HEK293 (cell line): ENCODE measurements around the gene PLEKHG5.

Source experiments
- CTCF ChIP-seq: fragments of 450-650 bp; formaldehyde crosslinking; IDR thresholded peaks from 2 replicates; pipeline ENCODE4 v1.5.1; 2016; ENCODE audit warnings: missing biosample characterization, missing genetic modification characterization
- GFI1B ChIP-seq: fragments of 450-650 bp; formaldehyde crosslinking; IDR thresholded peaks from 2 replicates; pipeline ENCODE4 v1.5.1; 2016; ENCODE audit warnings: missing biosample characterization, missing genetic modification characterization
- HOXA7 ChIP-seq: sonication (generic); formaldehyde crosslinking; IDR thresholded peaks from 2 replicates; pipeline ENCODE4 v1.8.1; 2022; ENCODE audit warnings: missing genetic modification reagents, borderline replicate concordance
- PRDM10 ChIP-seq: fragments of 450-650 bp; formaldehyde crosslinking; IDR thresholded peaks from 2 replicates; pipeline ENCODE4 v1.5.1; 2016; ENCODE audit warnings: missing biosample characterization, missing genetic modification characterization
- ZBTB7A ChIP-seq: fragments of 450-650 bp; formaldehyde crosslinking; IDR thresholded peaks from 2 replicates; pipeline ENCODE4 v1.5.1; 2016; ENCODE audit warnings: low read depth, missing biosample characterization, missing genetic modification characterization
- ZNF292 ChIP-seq: fragments of 450-650 bp; formaldehyde crosslinking; IDR thresholded peaks from 2 replicates; pipeline ENCODE4 v1.5.1; 2016; ENCODE audit warnings: low read depth, missing biosample characterization, missing genetic modification characterization, borderline replicate concordance
- ZNF423 ChIP-seq: fragments of 450-650 bp; formaldehyde crosslinking; IDR thresholded peaks from 2 replicates; pipeline ENCODE4 v1.5.1; 2016; ENCODE audit warnings: missing biosample characterization, missing genetic modification characterization
- ZNF518A ChIP-seq: fragments of 450-650 bp; formaldehyde crosslinking; conservative IDR thresholded peaks from 2 replicates; pipeline ENCODE4 v1.5.1; 2016; ENCODE audit warnings: low read depth, missing biosample characterization, missing genetic modification characterization
- ZNF521 ChIP-seq: fragments of 450-650 bp; formaldehyde crosslinking; IDR thresholded peaks from 2 replicates; pipeline ENCODE4 v1.5.1; 2017; ENCODE audit warnings: missing biosample characterization, mild to moderate bottlenecking, missing genetic modification characterization
- ZNF530 ChIP-seq: fragments of 450-650 bp; formaldehyde crosslinking; IDR thresholded peaks from 2 replicates; pipeline ENCODE4 v1.5.1; 2016; ENCODE audit warnings: low read depth, missing biosample characterization, missing genetic modification characterization
- ZNF571 ChIP-seq: fragments of 450-650 bp; formaldehyde crosslinking; IDR thresholded peaks from 2 replicates; pipeline ENCODE4 v1.5.0; 2017; ENCODE audit warnings: missing biosample characterization, missing genetic modification characterization
- ZNF580 ChIP-seq: fragments of 450-650 bp; formaldehyde crosslinking; IDR thresholded peaks from 2 replicates; pipeline ENCODE4 v1.5.1; 2016; ENCODE audit warnings: missing biosample characterization, missing genetic modification characterization
- ZNF785 ChIP-seq: fragments of 450-650 bp; formaldehyde crosslinking; IDR thresholded peaks from 2 replicates; pipeline ENCODE4 v1.5.1; 2016; ENCODE audit warnings: missing biosample characterization, missing genetic modification characterization
- ZSCAN5A ChIP-seq: fragments of 450-650 bp; formaldehyde crosslinking; IDR thresholded peaks from 2 replicates; pipeline ENCODE4 v1.5.1; 2016; ENCODE audit warnings: missing biosample characterization, missing genetic modification characterization

GRCh38 chr1:6419804-6420453, 71.5 kb downstream of the PLEKHG5 start, which contains the start of gene HES2:
- TF ChIP-seq ZNF530 (no peak), CTCF (tag by site-specific recombination) (no peak), ZBTB7A (tag by site-specific recombination) (no peak), ZNF785 (tag by site-specific recombination) (no peak), ZNF423 (tag by site-specific recombination) (no peak; the same call in 1 of the 2 replicates), GFI1B (no peak), ZNF292 (tag by site-specific recombination) (no peak), PRDM10 (tag by site-specific recombination) (no peak), ZNF518A (no peak), ZNF580 (no peak), ZSCAN5A (no peak), ZNF571 (tag by site-specific recombination) (no peak), HOXA7 (CRISPR knock-in tag) (no peak), ZNF521 (no peak)
